IMR-90 (cell line): ENCODE results near the gene TMEM107. TPM values are rescaled to one million over a fixed set of nuclear protein-coding genes. Genes with fewer than 3 reads are reported as not detected.

Experiments
- ATAC-seq: fragments of 200-7000 bp; cut with Tn5 transposase; 2 replicates; pipeline ENCODE4 v1.9.1; 2020; ENCODE audit warnings: low read depth, mild to moderate bottlenecking, moderate library complexity
- BruUV-seq: library from RNA; stranded (reverse); fragments of 400-500 nt; replicated peaks from 2 replicates; lab custom pipeline; 2021; lab: Mats Ljungman, UMichigan
- CTCF ChIA-PET: fragments of 300-600 bp; formaldehyde crosslinking; extraction: SDS; loops from one replicate; lab custom pipeline; 2021; ENCODE audit warnings: antibody characterized with exemption; lab: Yijun Ruan, JAX
- POLR2A ChIA-PET: fragments of 300-600 bp; sonication (Branson Sonifier 250); formaldehyde crosslinking; loops from one replicate; lab custom pipeline; 2022; ENCODE audit warnings: antibody characterized with exemption; ENCODE audit not compliant: unreplicated experiment; lab: Charles Lee
- DNase-seq: peaks from one replicate; pipeline ENCODE4 v3.0.0; 2013
- H2AFZ ChIP-seq: replicated peaks from 2 replicates; pipeline ENCODE3; 2013; ENCODE audit warnings: low read length, mild to moderate bottlenecking; ENCODE audit not compliant: poor library complexity
- H2AK5ac ChIP-seq: 2 replicates; pipeline ENCODE4 v1.6.1; 2013; ENCODE audit warnings: low read depth, low read length, inconsistent platforms
- H2AK9ac ChIP-seq: replicated peaks from 2 replicates; pipeline ENCODE3; 2013; ENCODE audit warnings: mild to moderate bottlenecking, low read depth, low read length, moderate library complexity; ENCODE audit not compliant: poor library complexity
- H2BK120ac ChIP-seq: 2 replicates; pipeline ENCODE4 v1.6.1; 2013; ENCODE audit warnings: low read depth, low read length, inconsistent platforms
- H2BK15ac ChIP-seq: 3 replicates; pipeline ENCODE4 v1.6.1; 2013; ENCODE audit warnings: low read depth, low read length, inconsistent platforms
- H2BK20ac ChIP-seq: 2 replicates; pipeline ENCODE4 v1.6.1; 2013; ENCODE audit warnings: low read depth, mild to moderate bottlenecking, inconsistent platforms, low read length, moderate library complexity
- H2BK5ac ChIP-seq: 2 replicates; pipeline ENCODE4 v1.6.1; 2013; ENCODE audit warnings: mild to moderate bottlenecking, low read depth, low read length, inconsistent platforms; ENCODE audit not compliant: poor library complexity, severe bottlenecking
- H3K14ac ChIP-seq: replicated peaks from 2 replicates; pipeline ENCODE4 v1.6.1; 2013; ENCODE audit warnings: low read depth, low read length, inconsistent platforms
- H3K18ac ChIP-seq: 2 replicates; pipeline ENCODE4 v1.6.1; 2013; ENCODE audit warnings: low read depth, low read length, control low read depth
- H3K23ac ChIP-seq: 2 replicates; pipeline ENCODE4 v1.6.1; 2013; ENCODE audit warnings: low read depth, low read length, inconsistent platforms
- H3K27ac ChIP-seq: 2 replicates; pipeline ENCODE4 v1.5.1; 2013; ENCODE audit warnings: mild to moderate bottlenecking, control low read depth, low read length; ENCODE audit not compliant: insufficient read depth
- H3K27me3 ChIP-seq: 2 replicates; pipeline ENCODE4 v1.6.1; 2013; ENCODE audit warnings: low read length; ENCODE audit not compliant: control insufficient read depth, insufficient read depth
- H3K36me3 ChIP-seq: 2 replicates; pipeline ENCODE4 v1.6.1; 2013; ENCODE audit warnings: low read length, mixed read lengths; ENCODE audit not compliant: control insufficient read depth, insufficient read depth
- H3K4ac ChIP-seq: 2 replicates; pipeline ENCODE4 v1.6.1; 2013; ENCODE audit warnings: low read depth, low read length, inconsistent platforms
- H3K4me1 ChIP-seq: 2 replicates; pipeline ENCODE4 v1.6.1; 2013; ENCODE audit warnings: low read length, mixed read lengths; ENCODE audit not compliant: control insufficient read depth, insufficient read depth
- H3K4me2 ChIP-seq: 2 replicates; pipeline ENCODE4 v1.6.1; 2013; ENCODE audit warnings: low read depth, mild to moderate bottlenecking, control low read depth, low read length, moderate library complexity
- H3K4me3 ChIP-seq: 2 replicates; pipeline ENCODE4 v1.5.1; 2013; ENCODE audit warnings: low read depth, mild to moderate bottlenecking, control low read depth, low read length, moderate library complexity; ENCODE audit not compliant: insufficient read depth
- H3K56ac ChIP-seq: 2 replicates; pipeline ENCODE4 v1.6.1; 2013; ENCODE audit warnings: low read length, inconsistent platforms; ENCODE audit not compliant: insufficient read depth; ENCODE audit errors: extremely low read depth
- H3K79me1 ChIP-seq, 2 experiments: 2 replicates each; pipeline ENCODE4 v1.6.1; 2013; ENCODE audit warnings: low read length in 2 of 2, inconsistent platforms in 1 of 2, low read depth in 1 of 2
- H3K9ac ChIP-seq: 2 replicates; pipeline ENCODE4 v1.6.1; 2013; ENCODE audit warnings: low read depth, low read length, control low read depth
- H3K9me1 ChIP-seq: 2 replicates; pipeline ENCODE4 v1.6.1; 2013; ENCODE audit warnings: low read length, inconsistent platforms; ENCODE audit not compliant: insufficient read depth
- H3K9me3 ChIP-seq: 2 replicates; pipeline ENCODE4 v1.6.1; 2013; ENCODE audit warnings: low read length; ENCODE audit not compliant: control insufficient read depth, insufficient read depth
- H4K20me1 ChIP-seq: 2 replicates; pipeline ENCODE4 v1.6.1; 2013; ENCODE audit warnings: low read length, inconsistent platforms; ENCODE audit not compliant: insufficient read depth
- H4K5ac ChIP-seq: 2 replicates; pipeline ENCODE4 v1.6.1; 2013; ENCODE audit warnings: mild to moderate bottlenecking, low read depth, low read length, control low read depth
- H4K8ac ChIP-seq, 2 experiments: 2 replicates each; pipeline ENCODE4 v1.6.1; 2013; ENCODE audit warnings: low read depth in 2 of 2, low read length in 2 of 2, control low read depth in 1 of 2, inconsistent platforms in 1 of 2
- H4K91ac ChIP-seq: 2 replicates; pipeline ENCODE4 v1.6.1; 2013; ENCODE audit warnings: low read depth, low read length, inconsistent platforms; ENCODE audit not compliant: insufficient read depth
- BHLHE40 ChIP-seq: fragments of 150-350 bp; IDR thresholded peaks from 2 replicates; pipeline ENCODE4 v1.6.1; 2016; ENCODE audit warnings: mild to moderate bottlenecking, low read depth, low read length
- ELK1 ChIP-seq: fragments of 150-350 bp; IDR thresholded peaks from 2 replicates; pipeline ENCODE4 v1.6.1; 2016; ENCODE audit warnings: low read depth, mild to moderate bottlenecking, low read length, moderate library complexity, borderline replicate concordance
- FOS ChIP-seq: fragments of 150-350 bp; IDR thresholded peaks from 2 replicates; pipeline ENCODE4 v1.6.1; 2016; ENCODE audit warnings: low read depth, low read length
- NFE2L2 ChIP-seq: fragments of 150-350 bp; IDR thresholded peaks from 2 replicates; pipeline ENCODE4 v1.6.1; 2016; ENCODE audit warnings: low read depth, mild to moderate bottlenecking, low read length
- POLR2A ChIP-seq: IDR thresholded peaks from 2 replicates; pipeline ENCODE4 v1.6.1; 2012; ENCODE audit warnings: mild to moderate bottlenecking, low read depth, low read length
- RAD21 ChIP-seq: IDR thresholded peaks from 2 replicates; pipeline ENCODE4 v1.6.1; 2012; ENCODE audit warnings: low read length, improper control_type of control experiment
- RCOR1 ChIP-seq: IDR thresholded peaks from 2 replicates; pipeline ENCODE4 v1.6.1; 2012; ENCODE audit warnings: mild to moderate bottlenecking, low read length, improper control_type of control experiment; ENCODE audit not compliant: insufficient replicate concordance
- RFX5 ChIP-seq: IDR thresholded peaks from 2 replicates; pipeline ENCODE4 v1.8.0; 2012; ENCODE audit warnings: low read depth, mild to moderate bottlenecking, low read length, moderate library complexity
- SMC3 ChIP-seq: fragments of 150-350 bp; IDR thresholded peaks from 2 replicates; pipeline ENCODE4 v1.6.1; 2016; ENCODE audit warnings: low read depth, mild to moderate bottlenecking, antibody characterized with exemption, low read length, moderate library complexity
- USF2 ChIP-seq: fragments of 150-350 bp; IDR thresholded peaks from 2 replicates; pipeline ENCODE4 v1.6.1; 2017; ENCODE audit warnings: mild to moderate bottlenecking, antibody characterized with exemption, low read length, low read depth
- WGBS, 2 experiments: methylation state at CpG; one replicate each; pipeline versions ENCODE4 v1.1.5 to v1.1.7; 2013; ENCODE audit warnings: missing lambda C conversion rate in 2 of 2; ENCODE audit not compliant: insufficient read length in 1 of 2; ENCODE audit errors: extremely low coverage in 2 of 2; 5-methylcytosine and 5-hydroxymethylcytosine counted together
- dilution Hi-C: fragments of 300-500 bp; cut with HindIII; formaldehyde crosslinking; loops from one replicate; pipeline ENCODE4 v1.14.3; 2018; ENCODE audit warnings: low sequenced_read_pairs; ENCODE audit not compliant: unreplicated experiment
- in situ Hi-C: fragments of 300-500 bp; cut with MboI; formaldehyde crosslinking; loops from 3 replicates; pipeline ENCODE4 v1.14.3; 2019; ENCODE audit warnings: low sequenced_read_pairs, inconsistent platforms, mixed read lengths
- intact Hi-C: fragments of 100-400 bp; cut with micrococcal nuclease; formaldehyde crosslinking; loops from 2 replicates; pipeline ENCODE4 v1.10.0; 2022
- polyA plus RNA-seq, 3 experiments: library from polyadenylated mRNA; depleted of rRNA; stranded (reverse); fragments of >200 nt; gene quantifications; 2 replicates each; pipeline ENCODE4 v1.2.3, GENCODE V29; 2012; ENCODE audit warnings: low replicate concordance in 1 of 3
- total RNA-seq: library from RNA; depleted of rRNA; stranded (reverse); fragments of >200 nt; gene quantifications from 2 replicates; pipeline ENCODE4 v1.2.3, GENCODE V29; 2012

TMEM107 gene
- total and polyA plus RNA-seq, 2 of the 4 experiments (the other 2 are of a cell fraction): 12.9 to 14.3 TPM

- Histone ChIP-seq H3K9me1 (peaks cover 5% of the 10 kb centered on the region; the same call in 1 of the 2 replicates), H4K91ac (no peak overlapping the region), H3K9me3 (no peaks in the 10 kb centered on the region), H3K27ac (no peak overlapping the region), H4K8ac (no peak overlapping the region), H3K18ac (no peak overlapping the region), H3K14ac (no peak overlapping the region), H3K4me2 (no peak overlapping the region), H3K79me1 (peaks cover 3 to 11% of the 10 kb centered on the region in 2 experiments; a peak in 2 of 4 replicates), H2AK9ac (peak overlapping the region; percentile 55), H2AK5ac (no peak overlapping the region), H3K4me1 (peaks cover 5% of the 10 kb centered on the region), H2BK120ac (no peak overlapping the region), H3K4me3 (no peak overlapping the region), H3K27me3 (no peaks in the 10 kb centered on the region), H3K9ac (no peak overlapping the region), H3K4ac (no peak overlapping the region), H2BK15ac (no peak overlapping the region), H3K56ac (no peak overlapping the region), H2BK5ac (no peak overlapping the region), H4K5ac (no peak overlapping the region), H3K36me3 (peaks cover 65% of the 10 kb centered on the region), H3K23ac (no peak overlapping the region), H2BK20ac (no peak overlapping the region), H4K20me1 (peaks cover 5% of the 10 kb centered on the region), H2AFZ (no peak overlapping the region)
- ChIA-PET POLR2A (no interaction called here), CTCF (interaction anchor here (0.5 kb wide), 1 partner anchor 461 kb away, joined by 5 read pairs; no protein-coding TSS in a partner anchor)
- in situ Hi-C loops: no loop called here
- intact Hi-C loops: no loop called here
- TF ChIP-seq USF2: no peak
- TF ChIP-seq RCOR1: no peak
- TF ChIP-seq SMC3: no peak
- TF ChIP-seq NFE2L2: no peak
- no peak for TF ChIP-seq RFX5
- TF ChIP-seq ELK1: no peak
- TF ChIP-seq POLR2A: no peak
- TF ChIP-seq RAD21: no peak
- no peak for TF ChIP-seq FOS
- TF ChIP-seq BHLHE40: no peak
- WGBS, 2 experiments: 74% methylated on average over 4 of the region's 14 CpGs; no CpG with 5 or more reads in 1 of the 2 experiments
- ATAC-seq (no peak), DNase-seq (no peak)
- dilution Hi-C loops: no loop called here
- no TSS peak for BruUV-seq
Observed at GRCh38 chr17:8146381-8147140, 29.6 kb downstream of the TMEM107 start.
